ENCODE results near the gene AUH. TPM values are rescaled to one million over a fixed set of nuclear protein-coding genes. Genes with fewer than 3 reads are reported as not detected.
"Not testable (repeated sequence)": the region's sequence is repeated elsewhere in the genome, so short reads cannot be mapped to it uniquely, and the experiment has no call there.

Gene AUH
- total RNA-seq, 1 donor from 2014 or later, result 30.6 TPM

DNA sequence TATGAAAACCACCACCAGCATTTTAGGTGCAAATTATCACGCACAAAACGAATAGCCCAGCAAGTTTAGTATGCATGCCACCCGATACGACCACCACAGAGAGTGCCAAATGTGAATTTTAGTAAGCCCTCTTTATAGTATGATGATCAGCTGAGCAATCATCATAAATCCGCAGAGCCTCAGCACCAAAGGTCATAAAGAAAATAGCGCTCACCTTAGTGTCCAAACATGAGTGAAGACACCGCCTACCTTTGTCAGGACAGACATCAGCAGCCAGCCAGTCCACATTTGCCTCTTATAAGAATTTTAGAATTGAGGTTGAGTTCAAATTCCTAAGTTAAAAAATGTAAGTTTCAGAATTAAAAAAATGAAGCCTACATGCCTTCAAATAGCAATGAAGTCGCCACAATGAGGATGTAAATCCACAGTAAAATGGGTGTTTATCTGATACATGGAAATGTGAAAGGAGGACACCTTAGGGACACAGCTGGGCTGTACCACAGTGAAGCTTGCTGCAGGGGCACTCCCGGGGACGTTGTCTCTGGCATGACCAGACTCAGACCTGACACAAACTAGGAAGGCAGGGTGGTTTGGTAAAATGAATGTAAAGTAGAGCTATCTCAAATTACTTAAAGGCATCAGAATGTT is 149.0 kb downstream of the AUH start:
- intact Hi-C loops (cut with micrococcal nuclease), result no loop called here

DNA sequence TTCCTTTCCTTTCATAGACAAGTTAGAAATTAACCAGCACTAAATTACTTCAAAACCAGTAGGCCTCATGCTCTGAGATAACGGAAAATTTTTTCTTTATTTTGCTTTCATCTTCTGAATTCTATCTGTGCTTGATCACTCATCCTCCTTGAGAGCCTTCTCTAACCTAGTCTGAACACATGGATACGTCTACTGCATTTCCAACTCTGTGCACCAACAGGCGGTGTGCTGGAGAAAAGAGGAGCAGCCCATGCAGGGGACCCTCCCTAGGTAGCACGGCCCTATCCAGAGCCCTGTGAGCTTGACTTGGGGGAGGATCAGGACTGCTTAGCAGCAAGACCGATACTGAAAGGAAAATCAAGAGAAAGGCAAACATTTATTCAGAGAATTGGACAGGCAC is 149.8 kb downstream of the AUH start:
- intact Hi-C loops (cut with micrococcal nuclease), result no loop called here

DNA sequence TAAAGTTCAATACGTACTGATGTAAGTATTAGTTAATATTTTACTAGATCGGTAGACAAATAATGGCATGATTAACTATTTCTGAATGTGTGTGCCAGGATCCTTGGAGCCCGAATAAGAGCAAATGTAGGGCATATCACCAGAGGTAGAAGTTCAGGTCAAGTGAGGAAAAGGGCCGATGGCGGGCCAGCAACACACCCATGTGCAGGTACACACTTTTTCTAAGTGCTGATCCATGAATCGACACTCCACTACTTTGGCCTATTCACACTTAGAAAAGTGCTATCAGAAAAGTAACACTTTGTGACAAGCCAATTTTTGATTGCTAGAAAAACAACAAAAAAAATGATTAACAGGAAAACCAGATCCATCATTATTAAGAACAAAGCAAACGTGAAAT is 150.3 kb downstream of the AUH start:
- intact Hi-C loops (cut with micrococcal nuclease), result no loop called here

DNA sequence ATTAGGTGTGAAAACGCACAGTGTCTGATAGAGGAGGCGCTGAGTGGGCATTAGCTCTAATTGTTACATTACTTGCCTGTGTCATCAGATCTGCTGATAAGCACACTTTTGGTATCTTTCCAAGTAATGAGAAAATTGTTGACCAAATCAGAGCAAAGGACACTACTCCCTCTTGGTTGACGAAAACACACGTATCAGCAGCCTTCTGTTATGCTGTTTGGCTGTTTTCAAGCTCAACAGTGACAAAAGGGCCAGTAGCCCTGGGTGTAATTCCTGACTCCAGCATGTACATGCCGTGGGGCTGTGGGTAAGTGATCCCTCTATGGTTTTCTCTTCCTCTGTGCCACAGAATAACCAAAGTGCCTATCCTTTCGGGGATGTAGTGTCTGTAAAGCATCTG is 151.4 kb downstream of the AUH start:
- intact Hi-C loops (cut with micrococcal nuclease), result no loop called here

DNA sequence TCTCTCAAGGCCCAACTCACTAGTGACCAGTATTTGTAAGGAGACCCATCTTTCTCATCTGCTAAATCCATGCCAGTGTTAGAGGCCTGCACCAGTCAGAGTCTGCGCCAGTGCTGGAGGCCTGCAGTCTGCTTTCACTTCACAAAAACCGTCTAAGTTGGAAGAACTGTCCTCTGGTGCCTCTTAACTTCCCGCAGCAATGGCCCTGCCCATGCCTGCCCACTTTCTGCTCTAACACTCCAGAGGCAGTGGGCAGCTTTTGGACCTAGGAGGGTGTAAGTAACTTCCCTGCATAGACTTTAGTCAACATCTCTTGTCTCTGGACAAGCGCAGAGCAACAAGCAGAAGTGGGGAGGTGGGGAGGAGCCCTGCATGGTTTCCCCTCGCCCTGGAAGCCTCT is 152.9 kb downstream of the AUH start:
- intact Hi-C loops (cut with micrococcal nuclease), result loop anchor here (1.0 to 5.0 kb wide), 3 partner anchors 15 to 77 kb away; no protein-coding TSS in a partner anchor

DNA sequence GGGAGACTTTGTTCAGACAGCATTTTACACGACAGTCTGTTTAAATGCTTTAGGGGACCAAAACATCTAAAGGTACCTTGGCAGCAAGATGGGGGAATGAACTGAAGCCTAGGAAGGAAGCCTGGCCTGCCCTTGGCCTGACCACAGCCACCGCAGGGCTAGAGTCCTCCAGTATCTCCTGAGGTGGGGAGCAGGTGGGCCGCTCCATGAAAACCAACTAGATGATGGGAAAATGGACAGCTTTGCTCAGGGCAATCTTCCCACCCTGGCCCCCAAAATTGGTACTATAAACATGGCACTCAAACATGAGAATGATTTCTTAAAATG is 153.3 kb downstream of the AUH start:
- intact Hi-C loops (cut with micrococcal nuclease), result loop anchor here (1.0 to 5.0 kb wide), 3 partner anchors 14 to 76 kb away; no protein-coding TSS in a partner anchor

DNA sequence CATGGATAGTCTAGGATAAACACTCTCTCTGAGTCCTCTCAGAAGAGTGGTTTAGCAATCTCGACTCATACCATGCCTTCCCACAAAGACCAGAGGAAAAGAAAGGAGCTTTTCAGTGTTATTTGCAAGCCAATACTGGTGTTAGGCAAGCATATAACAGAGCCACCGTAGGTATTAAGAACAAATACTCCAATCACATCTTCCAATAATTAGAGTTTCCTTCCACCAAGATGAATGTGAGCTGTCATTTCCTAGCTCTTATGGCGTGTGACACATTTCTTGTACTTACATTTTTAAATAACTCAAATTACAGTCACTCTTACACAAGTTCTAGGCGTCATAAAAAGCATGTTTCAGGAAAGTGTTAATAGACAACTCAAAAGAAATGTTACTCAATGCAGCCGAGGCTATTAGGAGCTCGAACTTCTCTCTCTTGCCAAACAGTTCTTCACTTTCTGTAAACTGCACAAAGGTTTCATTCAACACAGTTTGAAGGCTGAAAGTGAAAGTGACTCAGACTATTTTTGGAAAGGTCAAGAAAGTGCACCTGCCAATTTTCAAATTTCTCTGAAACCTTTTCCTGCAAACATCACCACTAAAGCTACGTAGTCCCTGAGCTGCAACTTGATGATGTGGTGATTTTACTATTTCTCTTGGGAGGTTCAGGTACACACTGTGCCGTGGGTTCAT is 153.8 kb downstream of the AUH start:
- intact Hi-C loops (cut with micrococcal nuclease), result loop anchor here (1.0 to 5.0 kb wide), 3 partner anchors 14 to 76 kb away; no protein-coding TSS in a partner anchor

DNA sequence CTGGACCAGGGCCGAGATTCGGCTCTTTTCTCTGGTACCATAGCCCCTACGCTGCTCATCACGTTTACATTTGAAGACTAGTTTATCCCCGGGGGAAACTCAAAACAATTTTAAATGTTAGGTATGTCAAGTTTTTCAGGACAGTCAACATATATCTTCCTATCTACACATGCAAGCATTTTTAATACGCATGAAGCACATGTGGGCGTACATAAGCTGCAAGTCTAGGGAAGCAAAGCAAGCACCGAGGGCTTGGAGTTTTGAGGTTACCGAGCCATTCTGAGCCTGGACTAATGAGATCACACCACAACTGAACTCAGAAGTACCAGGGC is 154.4 kb downstream of the AUH start:
- intact Hi-C loops (cut with micrococcal nuclease), result loop anchor here (5.0 kb wide), 2 partner anchors 45 to 75 kb away; no protein-coding TSS in a partner anchor

DNA sequence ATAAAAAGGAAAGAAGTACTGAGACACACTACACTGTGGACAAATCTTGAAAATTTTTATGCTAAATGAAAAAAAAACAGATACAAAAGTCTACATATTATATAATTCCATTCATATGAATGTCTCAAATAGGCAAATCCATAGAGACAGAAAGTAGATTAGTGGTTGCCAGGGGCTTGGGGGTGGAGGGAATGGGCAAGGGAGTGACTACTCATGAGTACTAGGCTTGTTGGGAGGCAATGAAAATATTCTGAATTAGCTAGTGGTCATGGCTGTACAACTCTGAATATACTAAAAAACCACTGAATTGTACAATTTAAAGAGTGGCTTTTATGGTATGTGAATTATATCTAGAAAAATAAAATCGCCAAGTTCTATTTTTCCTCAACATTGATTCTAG is 154.9 kb downstream of the AUH start:
- intact Hi-C loops (cut with micrococcal nuclease), result loop anchor here (5.0 kb wide), 2 partner anchors 45 to 75 kb away; no protein-coding TSS in a partner anchor

DNA sequence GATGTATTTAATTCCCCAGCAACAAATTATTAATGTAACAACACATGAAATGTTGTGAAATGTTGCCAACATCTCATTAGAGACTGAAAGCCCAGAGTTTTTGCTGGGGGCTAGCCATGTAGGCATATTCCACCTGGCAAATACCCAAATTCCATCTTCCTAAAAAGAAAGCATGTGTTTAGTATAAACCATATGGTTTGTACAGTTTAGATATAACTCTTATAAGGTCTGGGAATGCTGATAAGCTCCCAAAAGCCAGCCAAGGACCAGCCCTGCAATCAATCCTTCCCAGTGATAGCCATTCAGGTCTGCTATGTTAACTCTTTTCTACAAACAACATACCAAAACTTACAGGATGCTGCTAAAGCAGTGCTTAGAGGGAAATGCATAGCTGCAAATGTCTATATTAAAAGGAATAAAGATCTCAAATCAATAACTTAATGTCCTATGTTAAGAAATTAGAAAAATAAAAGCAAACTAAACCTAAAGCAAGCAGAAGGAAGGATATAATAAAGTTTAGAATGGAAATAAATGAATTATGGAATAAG is 158.9 kb downstream of the AUH start:
- intact Hi-C loops (cut with micrococcal nuclease), result no loop called here

DNA sequence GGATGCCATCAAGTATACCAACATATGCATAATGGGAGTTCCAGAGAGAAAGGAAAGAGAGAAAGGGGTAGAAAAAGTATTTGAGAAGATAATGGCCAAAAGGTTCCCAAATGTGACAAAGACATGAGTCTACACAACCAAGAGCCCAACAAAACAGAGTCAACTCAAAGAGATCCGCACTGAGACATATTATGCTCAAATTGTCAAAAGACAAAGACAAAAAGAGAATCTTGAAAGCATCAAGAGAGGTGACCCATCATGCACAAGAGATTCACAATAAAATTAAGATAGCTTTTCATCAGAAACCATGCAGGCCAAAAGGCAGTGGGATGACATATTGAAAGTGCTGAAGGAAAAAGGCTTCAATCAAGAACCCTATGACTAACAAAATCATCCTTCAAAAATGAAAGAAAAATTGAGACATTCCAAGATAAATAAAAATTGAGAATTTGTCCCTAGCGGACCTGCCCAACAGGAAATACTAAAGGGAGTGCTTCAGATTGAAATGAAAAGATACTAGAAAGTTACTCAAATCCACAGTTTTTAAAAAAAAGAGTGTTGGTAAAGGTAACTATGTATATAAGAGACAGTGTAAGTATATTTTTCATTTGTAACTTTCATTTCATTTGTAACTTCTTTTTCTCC is 160.9 kb downstream of the AUH start:
- intact Hi-C loops (cut with micrococcal nuclease), result no loop called here

DNA sequence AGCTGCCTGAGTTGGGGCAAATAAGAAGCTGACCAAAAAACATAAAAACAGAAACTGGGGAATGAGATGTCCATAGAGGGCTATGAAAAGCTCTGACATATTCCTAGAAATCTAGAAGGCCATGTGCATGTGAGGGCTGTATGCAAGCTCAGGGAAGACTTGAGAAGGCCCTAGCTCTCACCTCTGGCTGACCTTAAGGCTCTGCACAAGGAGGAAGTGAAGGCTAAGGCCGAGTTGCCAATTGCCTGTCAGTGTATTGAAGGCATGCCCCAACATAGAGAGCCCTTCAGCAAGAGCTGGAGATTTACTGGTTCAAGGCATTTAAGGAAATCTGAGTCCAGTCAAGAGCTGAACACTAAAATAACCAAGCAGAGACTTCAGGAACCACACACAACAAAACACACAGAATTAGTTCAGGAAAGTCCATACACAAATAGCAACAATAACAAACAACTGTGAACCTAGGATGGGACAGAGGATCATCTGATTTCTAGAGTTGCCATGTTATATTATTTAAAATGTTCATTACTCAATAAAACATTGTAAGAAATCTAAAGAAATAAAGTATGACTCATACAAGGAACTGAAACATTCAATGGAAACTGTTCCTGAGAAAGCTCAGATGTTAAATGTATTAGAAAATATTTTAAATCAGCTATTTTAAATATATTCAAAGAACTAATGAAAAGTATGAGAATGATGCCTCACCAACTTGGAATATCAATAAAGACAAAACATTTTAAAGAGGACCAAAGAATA is 161.8 kb downstream of the AUH start:
- intact Hi-C loops (cut with micrococcal nuclease), result no loop called here

DNA sequence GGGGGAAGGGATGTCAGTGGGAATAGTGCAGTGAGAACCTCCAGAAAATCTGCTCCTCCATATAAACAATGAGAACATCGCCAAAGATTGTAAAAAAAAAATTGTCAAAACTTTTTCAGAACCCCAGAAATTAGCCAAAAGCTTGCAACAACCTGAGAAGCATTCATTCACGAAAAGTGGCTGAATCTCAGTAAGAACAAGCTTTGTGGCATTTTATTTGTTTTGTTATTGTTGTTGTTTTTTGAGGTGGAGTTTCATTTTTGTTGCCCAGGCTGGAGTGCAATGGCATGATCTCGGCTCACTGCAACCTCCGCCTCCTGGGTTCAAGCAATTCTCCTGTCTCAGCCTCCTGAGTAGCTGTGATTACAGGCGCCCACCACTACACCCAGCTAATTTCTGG is 162.8 kb downstream of the AUH start:
- intact Hi-C loops (cut with micrococcal nuclease), result not testable (repeated sequence)

DNA sequence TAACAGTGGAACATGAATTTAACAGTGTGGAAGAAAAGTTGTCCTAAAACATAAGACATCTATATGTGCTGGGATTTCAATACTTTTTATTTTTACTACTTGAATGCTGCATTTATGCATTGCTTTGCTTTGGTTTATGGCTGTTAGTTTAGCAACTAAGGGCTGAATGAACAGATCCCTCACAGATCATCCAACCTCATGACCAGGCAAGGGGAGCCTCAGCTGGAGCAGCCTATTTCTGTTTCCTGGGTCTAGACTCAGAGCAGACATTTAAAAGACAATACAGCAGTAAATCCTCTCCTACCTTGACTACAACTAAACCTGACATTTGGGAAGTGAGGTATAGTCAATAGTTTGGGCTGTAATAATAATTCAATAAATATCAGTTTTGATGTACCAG is 163.3 kb downstream of the AUH start:
- intact Hi-C loops (cut with micrococcal nuclease), result no loop called here

DNA sequence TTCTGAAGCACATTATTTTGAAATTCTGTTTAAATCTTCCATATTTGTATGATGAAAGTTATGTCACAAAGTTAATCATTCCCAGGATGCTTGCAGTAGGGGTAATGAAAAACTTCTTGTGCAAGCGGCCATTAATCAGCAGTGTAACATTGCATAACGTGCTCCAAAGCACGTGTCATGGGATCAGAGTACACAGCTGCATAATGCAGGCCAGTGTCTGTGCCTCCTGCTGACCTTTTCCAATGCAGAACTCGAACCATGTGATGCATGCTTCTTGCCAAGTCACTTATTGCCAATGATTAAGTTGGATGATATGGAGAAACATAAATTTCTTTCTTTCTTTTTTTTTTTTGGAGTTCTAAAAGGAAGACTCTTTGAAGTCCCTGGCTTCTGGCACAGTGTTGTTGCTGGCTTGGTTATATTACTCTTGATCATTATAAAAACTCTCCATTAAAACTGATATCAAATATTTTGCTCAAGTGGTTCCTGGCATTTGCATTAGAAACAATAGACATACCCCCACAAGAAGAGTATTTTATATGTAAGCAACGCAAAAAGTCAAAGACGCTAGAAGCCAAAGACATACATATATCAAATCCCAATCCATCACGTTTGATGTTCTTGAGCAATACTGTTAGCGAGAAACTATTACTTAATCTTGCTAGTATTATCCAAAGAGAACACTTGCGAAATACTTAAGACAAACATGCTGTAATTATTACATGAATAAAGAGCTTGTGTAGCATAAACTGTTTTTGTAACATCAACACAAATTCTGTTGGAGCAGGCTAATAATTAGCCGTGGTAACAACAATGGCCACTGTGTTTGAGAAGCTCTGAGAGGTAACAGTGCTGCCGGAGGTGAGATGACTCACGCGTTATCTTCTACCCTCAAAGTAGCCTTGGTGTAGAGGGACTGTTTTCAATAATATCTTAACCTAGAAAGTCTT is 164.2 kb downstream of the AUH start:
- intact Hi-C loops (cut with micrococcal nuclease), result no loop called here

DNA sequence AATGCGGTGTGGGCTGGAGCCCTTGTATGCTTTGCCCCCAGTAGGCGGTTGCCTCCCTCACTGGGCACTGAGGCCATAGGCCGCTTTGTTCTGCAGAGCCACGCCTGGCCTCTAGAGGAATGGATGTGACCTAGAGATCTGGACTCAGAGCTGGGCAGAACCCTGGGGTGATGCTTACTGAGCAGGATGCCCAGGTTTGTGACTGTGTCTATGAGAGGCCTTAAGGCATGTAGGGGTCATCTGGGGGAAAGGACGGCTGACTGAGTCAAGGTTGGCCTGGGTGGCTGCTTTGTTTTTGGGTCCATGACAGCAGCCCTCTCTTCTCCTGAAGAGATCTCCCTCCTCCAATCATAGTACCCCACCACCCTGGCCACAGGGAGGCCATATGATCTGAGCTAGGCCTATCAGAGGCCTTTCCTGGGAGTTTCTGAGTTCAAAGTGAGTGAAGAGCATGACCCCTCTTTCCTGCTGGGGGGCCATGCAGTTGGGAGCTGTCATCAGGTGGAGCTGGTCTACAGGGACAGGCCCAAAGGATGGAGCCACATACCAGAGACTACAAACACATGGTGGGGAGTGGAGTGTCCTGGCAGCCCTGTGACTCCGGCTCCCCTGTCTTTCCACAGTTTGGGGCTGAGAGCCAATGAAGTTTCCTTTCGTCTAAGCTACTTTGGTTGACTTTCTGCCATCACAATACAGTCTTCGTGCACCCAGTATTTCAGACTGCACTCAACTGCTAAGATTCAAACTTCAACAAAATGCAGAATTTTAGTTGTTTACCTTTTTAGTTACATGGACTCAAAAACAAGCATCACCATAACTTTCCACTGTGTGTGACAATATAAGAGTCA is 165.4 kb downstream of the AUH start:
- intact Hi-C loops (cut with micrococcal nuclease), result no loop called here

DNA sequence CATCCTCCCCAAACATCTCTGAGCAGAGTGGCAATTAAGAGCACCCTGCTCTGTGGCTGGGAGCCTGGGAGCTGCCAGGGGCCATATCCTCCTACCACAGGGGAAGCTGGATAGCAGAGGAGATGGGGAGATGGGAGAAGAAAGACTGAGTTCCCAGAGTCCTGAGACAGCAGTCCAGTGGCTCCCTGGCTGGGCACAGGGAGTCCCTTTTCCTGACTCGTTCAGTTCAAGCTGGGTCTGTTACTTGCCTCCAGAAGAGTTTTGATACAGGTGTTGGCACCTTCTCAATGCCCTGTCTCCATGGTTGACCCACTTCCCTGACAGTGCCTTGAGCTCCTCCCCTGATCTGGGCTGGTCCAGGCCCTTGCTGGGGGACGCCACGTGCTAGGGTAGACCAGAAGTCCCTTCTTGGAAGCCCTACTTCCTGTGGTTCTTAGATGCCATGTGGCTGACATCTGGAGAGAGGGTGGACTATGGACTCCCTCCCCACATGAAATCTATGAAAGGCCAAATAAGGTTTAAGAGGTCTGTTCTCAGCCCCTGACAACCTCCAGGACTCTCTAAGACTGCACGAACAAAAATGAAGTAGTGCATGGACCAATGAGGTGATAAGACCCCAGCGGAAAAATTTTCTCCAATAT is 166.2 kb downstream of the AUH start:
- intact Hi-C loops (cut with micrococcal nuclease), result no loop called here

DNA sequence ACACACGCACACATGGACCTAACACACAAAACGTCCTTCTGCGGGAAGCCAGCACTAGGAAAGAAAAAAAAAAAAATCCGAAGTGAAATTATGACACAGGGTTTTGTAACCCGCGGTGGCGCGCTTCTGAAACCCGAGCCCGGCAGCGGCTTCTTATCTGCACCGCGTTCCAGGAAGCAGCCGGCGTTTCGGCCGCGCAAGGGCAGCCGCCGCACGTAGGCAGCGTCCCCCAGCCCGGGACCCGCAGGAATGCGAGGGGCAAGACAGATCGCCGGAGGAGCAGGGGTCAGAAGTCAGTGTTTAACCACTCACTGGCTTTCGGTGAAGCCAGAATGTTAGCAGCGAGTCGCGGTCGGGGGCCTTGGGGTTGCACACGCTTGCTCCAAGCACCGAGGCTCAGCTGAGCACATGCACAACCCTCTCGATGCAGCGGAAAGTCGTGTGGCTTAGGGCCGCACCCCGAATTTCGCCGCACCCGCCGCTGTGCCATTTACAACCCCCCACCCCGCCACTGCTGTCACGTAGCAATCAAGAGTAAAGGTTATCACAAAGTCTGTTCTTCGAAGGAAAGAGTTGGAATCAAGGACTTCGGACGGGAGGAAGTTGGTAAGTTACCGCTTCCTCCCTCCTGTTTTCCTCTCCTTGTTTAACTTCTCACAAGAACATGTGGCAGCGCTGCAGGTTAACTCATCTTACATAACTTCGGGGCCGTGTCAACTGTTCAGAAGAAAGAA is 167.9 kb downstream of the AUH start:
- intact Hi-C loops (cut with micrococcal nuclease), result loop anchor here (1.0 to 5.0 kb wide), 11 partner anchors 14 to 231 kb away; partner anchors contain the start of gene AUH

Measured in T-helper 2 cell treated with Interferon-gamma antibody and Interleukin-4, amounts not matched to agents 100 ng/mL and 5 ng/mL, for 36 hours (primary cell).